ENCODE results near the gene PARP3.

GRCh38 chr3:51894939-51895338, 47.2 kb upstream of the PARP3 start:
- TF ChIP-seq CTCF (IDR thresholded peaks at IDR 0.05) (no peak), POLR2A (IDR thresholded peaks at IDR 0.05) (no peak)
